Measurements from ENCODE around the gene ACTN4. TPM values are rescaled to one million over a fixed set of nuclear protein-coding genes. Genes with fewer than 3 reads are reported as not detected.

Gene ACTN4
- total RNA-seq, 1 experiment from 2014 or later: 506 TPM

DNA sequence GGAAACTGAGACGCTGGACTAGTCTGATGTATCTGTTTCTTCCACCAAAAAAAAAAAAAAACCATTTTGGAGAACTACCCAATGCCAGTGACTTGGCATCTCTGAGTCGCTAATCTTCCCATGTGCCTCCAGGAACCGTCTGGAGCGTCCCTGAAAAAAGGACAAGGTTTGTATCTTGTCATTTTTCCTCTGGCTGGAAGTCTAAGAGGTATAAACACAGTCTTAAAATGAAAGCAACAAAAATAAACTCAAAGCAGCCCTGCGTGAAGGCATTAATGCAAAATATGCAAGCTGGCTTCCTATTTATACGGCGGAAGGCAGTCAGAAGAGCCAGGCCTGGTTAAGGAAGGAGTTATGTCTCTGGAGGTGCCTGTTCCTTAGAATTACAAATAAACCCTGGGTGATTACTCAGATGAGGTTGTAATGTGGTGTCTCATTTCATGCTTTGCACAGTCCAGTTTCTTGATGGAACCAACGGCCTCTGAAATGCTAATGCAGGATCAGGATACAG, 20.3 kb downstream of the ACTN4 start (continued):
- no peak for TF ChIP-seq ATF2 (CRISPR knock-in tag; IDR thresholded peaks at IDR 0.05; ENCODE audit: borderline replicate concordance, low read depth)

DNA sequence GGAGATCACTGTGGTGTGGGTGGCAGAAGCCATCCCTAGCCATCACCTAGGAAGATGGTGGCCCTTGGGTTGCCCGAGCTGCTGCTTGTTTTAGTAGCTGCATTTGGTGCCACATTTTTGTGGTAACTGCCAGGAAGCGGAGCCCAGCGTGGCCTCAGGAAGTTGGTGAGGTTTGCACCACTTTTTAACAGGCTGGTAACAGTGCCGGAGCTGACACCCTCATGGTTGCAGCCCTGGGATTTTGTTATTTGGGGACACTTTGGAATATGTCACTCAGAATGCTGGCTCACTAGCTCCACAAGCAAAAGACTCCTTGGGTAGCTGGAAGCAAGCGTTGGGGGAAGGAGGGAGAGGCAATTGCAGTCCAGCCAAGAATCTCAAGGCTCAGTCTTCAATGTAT, 22.1 kb downstream of the ACTN4 start:
- Mint-ChIP-seq H3K9me3 (no peaks in the 10 kb centered on the region), H3K4me1 (peaks cover 80% of the 10 kb centered on the region), H3K27me3 (ENCODE audit: low read depth) (no peaks in the 10 kb centered on the region), H3K27ac (peak overlapping the region; percentile 94), H3K4me3 (no peak overlapping the region), H3K36me3 (peaks cover 4% of the 10 kb centered on the region; the same call in 1 of the 2 replicates)
- DNase-seq (ENCODE audit: low spot score) (no peak), ATAC-seq (no peak)
- ChIA-PET POLR2A (interaction anchor here (1.1 to 1.9 kb wide), 6 partner anchors 10 to 22 kb away, joined by 3 to 8 read pairs (median 4); partner anchors contain the start of gene ACTN4), CTCF (interaction anchor here (0.9 to 2.3 kb wide), 2 partner anchors 35 to 49 kb away, joined by 3 to 12 read pairs; no protein-coding TSS in a partner anchor)
- TF ChIP-seq SMAD3 (CRISPR knock-in tag; IDR thresholded peaks at IDR 0.05; ENCODE audit: borderline replicate concordance): no peak
- TF ChIP-seq RORB (CRISPR knock-in tag; IDR thresholded peaks at IDR 0.05): no peak
- no peak for TF ChIP-seq ETV6 (CRISPR knock-in tag; IDR thresholded peaks at IDR 0.05)
- no peak for TF ChIP-seq ATF3 (CRISPR knock-in tag; conservative IDR thresholded peaks at IDR 0.05)
- TF ChIP-seq, protein P1, sequence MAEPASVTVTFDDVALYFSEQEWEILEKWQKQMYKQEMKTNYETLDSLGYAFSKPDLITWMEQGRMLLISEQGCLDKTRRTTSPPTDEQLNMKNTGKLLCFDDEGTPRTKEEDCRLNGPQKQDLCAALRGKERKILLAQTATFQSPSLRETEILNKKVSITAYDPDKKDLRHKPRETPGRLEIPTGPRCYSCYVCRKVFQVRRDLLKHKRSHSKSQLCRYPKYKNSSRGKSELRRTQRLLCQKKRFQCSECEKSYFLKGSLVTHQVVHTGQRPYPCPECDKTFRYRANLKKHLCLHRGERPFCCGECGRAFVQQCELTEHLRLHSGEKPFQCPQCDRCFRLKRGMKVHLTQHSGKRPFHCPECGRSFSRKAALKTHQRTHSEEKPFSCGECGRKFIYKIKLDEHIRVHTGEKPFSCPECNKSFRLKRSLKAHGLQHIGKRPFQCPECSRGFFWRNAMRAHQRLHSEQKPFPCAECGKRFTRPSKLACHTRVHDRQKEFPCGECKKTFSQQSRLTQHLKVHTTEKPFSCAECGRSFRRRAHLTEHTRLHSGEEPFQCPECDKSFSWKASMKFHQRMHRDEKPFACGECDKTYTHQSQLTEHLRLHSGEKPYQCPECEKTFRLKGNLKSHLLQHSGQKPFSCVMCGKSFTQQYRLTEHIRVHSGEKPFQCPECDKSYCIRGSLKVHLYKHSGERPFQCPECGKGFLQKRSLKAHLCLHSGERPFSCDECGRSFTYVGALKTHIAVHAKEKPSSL (CRISPR knock-in tag; conservative IDR thresholded peaks at IDR 0.05): no peak
- no peak for TF ChIP-seq ZNF138 (CRISPR knock-in tag; conservative IDR thresholded peaks at IDR 0.05)
- no peak for TF ChIP-seq AR (CRISPR knock-in tag; IDR thresholded peaks at IDR 0.05)

DNA sequence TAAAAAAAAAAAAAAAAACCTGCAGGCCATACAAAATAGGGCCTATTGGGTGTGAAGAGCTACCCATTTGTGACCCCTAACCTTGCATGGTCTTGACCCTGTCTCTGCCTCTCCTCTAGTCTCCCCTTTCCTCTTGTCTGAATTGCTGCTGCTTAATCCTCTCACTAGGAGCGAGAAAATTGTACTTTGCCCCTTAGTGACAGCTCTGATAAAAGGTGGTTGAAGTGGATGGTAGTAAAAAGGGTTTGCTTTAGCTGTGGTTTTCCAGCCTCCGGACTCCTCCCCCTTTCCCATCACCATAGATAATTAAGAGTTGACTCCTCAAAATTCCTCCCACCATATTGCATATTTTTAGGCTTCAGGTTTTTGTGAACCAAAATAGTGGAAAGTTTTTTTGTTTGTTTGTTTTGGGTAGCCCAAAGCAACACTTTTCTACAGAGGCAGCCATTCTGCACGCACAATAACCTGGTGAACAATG, 23.5 kb downstream of the ACTN4 start:
- peaks cover 80% of the 10 kb centered on the region for H3K4me1 Mint-ChIP-seq
- H3K27ac Mint-ChIP-seq: peak overlapping the region; percentile 94
- DNase-seq (ENCODE audit: low spot score) (no peak), ATAC-seq (no peak)
- H3K4me3 Mint-ChIP-seq: no peak overlapping the region
- CTCF ChIA-PET: interaction anchor here (0.6 to 2.3 kb wide), 10 partner anchors 11 to 517 kb away, joined by 3 to 12 read pairs (median 4); no protein-coding TSS in a partner anchor
- no peaks in the 10 kb centered on the region for H3K9me3 Mint-ChIP-seq
- H3K36me3 Mint-ChIP-seq: peaks cover 4% of the 10 kb centered on the region; the same call in 1 of the 2 replicates
- POLR2A ChIA-PET: interaction anchor here (1.9 kb wide), 1 partner anchor 23 kb away, joined by 8 read pairs; the partner anchor contains the start of gene ACTN4
- no peaks in the 10 kb centered on the region for H3K27me3 Mint-ChIP-seq (ENCODE audit: low read depth)
- TF ChIP-seq GRHL2 (CRISPR knock-in tag; IDR thresholded peaks at IDR 0.05; ENCODE audit: insufficient replicate concordance, severe bottlenecking) (no peak), PREB (CRISPR knock-in tag; IDR thresholded peaks at IDR 0.05; ENCODE audit: borderline replicate concordance) (no peak), TP53 (CRISPR knock-in tag; IDR thresholded peaks at IDR 0.05) (no peak), NFYB (CRISPR knock-in tag; conservative IDR thresholded peaks at IDR 0.05; ENCODE audit: low read depth) (no peak), ZNF416 (CRISPR knock-in tag; IDR thresholded peaks at IDR 0.05) (no peak), RORB (CRISPR knock-in tag; IDR thresholded peaks at IDR 0.05) (no peak), KAT7 (CRISPR knock-in tag; IDR thresholded peaks at IDR 0.05; ENCODE audit: borderline replicate concordance) (no peak), ZBTB43 (CRISPR knock-in tag; IDR thresholded peaks at IDR 0.05) (no peak), CBFB (CRISPR knock-in tag; IDR thresholded peaks at IDR 0.05; ENCODE audit: low read depth) (no peak), FOXJ3 (CRISPR knock-in tag; IDR thresholded peaks at IDR 0.05; ENCODE audit: borderline replicate concordance) (no peak), SP1 (CRISPR knock-in tag; conservative IDR thresholded peaks at IDR 0.05) (no peak), ELF4 (CRISPR knock-in tag; IDR thresholded peaks at IDR 0.05; ENCODE audit: low read depth) (no peak), TEAD4 (CRISPR knock-in tag; IDR thresholded peaks at IDR 0.05) (no peak)
- TF ChIP-seq, protein P2, sequence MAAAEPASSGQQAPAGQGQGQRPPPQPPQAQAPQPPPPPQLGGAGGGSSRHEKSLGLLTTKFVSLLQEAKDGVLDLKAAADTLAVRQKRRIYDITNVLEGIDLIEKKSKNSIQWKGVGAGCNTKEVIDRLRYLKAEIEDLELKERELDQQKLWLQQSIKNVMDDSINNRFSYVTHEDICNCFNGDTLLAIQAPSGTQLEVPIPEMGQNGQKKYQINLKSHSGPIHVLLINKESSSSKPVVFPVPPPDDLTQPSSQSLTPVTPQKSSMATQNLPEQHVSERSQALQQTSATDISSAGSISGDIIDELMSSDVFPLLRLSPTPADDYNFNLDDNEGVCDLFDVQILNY (CRISPR knock-in tag; IDR thresholded peaks at IDR 0.05): no peak
